NB4 (cell line): Measurements from ENCODE around the gene NPHP4.
"Not testable (repeated sequence)": the region's sequence is repeated elsewhere in the genome, so short reads cannot be mapped to it uniquely, and the experiment has no call there.

Source experiments
- DNase-seq: peaks from one replicate; pipeline ENCODE4 v3.0.0; 2010; ENCODE audit warnings: low read depth
- H3K4me3 ChIP-seq: one replicate; pipeline ENCODE4 v1.5.1; 2011; ENCODE audit warnings: mild to moderate bottlenecking, low read depth, low read length, moderate library complexity
- MYC ChIP-seq: IDR thresholded peaks from 2 replicates; pipeline ENCODE4 v1.6.1; 2011; ENCODE audit warnings: low read depth, low read length
- POLR2A ChIP-seq: IDR thresholded peaks from 2 replicates; pipeline ENCODE4 v1.6.1; 2011; ENCODE audit warnings: mild to moderate bottlenecking; ENCODE audit not compliant: insufficient read length; ENCODE audit errors: extremely low read depth
- TF ChIP-seq, protein P1 (sequence below): IDR thresholded peaks from one replicate; pipeline ENCODE4 v1.5.1; 2012; ENCODE audit warnings: low read depth, low read length
- TF ChIP-seq, protein P2 (sequence below): IDR thresholded peaks from 2 replicates; pipeline ENCODE4 v1.6.1; 2011; ENCODE audit warnings: low read depth, low read length

The NPHP4 gene

DNA sequence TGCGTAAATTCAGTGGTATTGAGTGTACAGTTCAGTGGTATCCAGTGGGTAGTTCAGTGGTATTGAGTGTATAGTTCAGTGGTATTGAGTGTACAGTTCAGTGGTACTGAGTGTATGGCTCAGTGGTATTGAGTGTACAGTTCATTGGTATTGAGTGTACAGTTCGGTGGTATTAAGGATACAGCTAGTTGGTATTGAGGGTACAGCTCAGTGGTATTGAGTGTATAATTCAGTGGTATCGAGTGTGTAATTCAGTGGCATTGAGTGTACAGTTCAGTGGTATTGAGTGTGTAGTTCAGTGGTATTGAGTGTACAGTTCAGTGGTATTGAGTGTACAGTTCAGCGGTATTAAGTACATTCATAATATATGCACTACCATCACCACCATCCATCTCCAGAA is 30.0 kb upstream of the NPHP4 start:
- H3K4me3 ChIP-seq = no peak overlapping the region
- no peak for DNase-seq
- TF ChIP-seq MYC (no peak), POLR2A (no peak)
- TF ChIP-seq, protein P1, sequence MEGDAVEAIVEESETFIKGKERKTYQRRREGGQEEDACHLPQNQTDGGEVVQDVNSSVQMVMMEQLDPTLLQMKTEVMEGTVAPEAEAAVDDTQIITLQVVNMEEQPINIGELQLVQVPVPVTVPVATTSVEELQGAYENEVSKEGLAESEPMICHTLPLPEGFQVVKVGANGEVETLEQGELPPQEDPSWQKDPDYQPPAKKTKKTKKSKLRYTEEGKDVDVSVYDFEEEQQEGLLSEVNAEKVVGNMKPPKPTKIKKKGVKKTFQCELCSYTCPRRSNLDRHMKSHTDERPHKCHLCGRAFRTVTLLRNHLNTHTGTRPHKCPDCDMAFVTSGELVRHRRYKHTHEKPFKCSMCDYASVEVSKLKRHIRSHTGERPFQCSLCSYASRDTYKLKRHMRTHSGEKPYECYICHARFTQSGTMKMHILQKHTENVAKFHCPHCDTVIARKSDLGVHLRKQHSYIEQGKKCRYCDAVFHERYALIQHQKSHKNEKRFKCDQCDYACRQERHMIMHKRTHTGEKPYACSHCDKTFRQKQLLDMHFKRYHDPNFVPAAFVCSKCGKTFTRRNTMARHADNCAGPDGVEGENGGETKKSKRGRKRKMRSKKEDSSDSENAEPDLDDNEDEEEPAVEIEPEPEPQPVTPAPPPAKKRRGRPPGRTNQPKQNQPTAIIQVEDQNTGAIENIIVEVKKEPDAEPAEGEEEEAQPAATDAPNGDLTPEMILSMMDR = no peak
- TF ChIP-seq, protein P2, sequence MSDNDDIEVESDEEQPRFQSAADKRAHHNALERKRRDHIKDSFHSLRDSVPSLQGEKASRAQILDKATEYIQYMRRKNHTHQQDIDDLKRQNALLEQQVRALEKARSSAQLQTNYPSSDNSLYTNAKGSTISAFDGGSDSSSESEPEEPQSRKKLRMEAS = no peak

DNA sequence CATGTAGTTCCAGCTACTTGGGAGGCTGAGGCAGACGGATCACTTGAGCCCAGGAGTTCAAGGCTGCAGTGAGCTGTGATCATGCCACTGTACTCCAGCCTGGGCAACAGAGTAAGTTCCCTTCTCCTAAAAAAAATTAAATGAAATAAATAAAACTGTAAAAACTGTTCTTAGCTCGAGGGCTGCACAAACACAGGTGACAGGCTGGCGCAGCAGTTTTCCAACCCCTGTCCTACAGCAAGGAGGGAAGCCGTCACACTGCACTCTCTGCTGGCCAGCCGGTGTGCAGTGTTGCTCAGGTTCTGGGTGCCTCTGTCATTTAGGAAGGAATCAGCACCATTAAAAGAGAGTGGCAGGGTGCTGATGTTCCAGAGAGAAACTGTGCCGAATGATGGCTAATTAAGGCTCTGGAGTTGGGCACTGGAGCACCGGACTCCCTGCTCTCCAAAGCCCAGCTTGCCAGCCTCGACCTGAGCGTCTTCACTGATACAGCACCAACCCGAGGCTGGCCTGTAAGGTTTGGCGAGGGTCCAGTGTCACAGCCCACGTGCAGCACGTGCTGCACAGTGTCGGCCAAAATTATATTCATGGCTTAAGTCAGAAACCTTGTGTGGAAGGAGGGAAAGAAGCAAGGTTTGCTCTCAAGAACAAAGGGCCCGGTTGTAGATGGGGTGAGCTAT is 27.1 kb upstream of the NPHP4 start:
- no peak for DNase-seq
- TF ChIP-seq, protein P1 = no peak
- TF ChIP-seq POLR2A (no peak), MYC (no peak)
- TF ChIP-seq, protein P2 = no peak
- no peak overlapping the region for H3K4me3 ChIP-seq

DNA sequence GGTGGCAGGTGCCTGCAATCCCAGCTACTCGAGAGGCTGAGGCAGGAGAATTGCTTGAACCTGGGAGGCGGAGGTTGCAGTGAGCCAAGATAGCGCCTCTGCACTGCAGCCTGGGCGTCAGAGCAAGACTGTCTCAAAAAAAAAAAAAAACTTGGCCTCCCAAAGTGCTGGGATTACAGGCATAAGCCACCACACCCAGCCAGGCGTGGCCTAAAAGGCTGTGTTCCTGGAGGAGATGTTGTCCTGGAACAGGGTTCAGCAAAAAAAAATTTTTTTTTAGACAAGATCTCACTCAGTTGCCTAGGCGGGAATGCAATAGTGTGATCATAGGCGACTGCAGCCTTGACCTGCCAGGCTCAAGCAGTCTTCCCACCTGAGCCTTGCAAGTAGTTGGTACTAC is 25.4 kb upstream of the NPHP4 start:
- DNase-seq, H3K4me3 ChIP-seq: not testable (repeated sequence)

DNA sequence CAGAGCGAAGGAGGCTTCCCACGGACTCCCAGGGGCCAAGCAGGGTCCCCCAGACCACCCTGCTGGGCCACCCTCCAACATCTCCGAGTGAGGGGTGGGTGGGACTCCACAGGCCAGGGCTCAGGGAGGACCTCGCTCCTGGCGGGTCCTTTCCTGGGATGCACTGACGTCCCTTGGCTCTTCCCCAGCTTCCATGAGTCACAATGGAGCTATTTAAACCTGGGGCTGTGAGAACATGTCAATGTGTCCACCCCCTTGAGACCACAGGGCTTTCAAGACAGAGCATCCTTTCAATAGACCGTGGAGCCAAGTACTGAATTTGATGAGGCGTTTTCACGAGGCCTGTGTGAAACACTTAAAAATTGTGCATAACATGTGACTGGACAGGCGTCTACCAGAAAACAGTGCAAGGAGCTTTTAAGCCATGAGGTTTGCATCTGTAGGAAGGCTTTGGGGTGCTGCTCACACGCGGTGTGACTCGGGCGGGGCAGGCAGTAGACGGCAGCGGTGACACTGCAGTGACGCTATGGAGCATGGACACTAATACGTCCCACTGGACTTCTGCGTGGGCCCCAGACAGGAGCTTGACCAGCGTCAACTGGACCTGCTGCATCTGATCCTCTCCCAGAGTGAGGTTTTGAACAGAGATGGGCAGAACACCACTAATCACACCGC is 24.1 kb upstream of the NPHP4 start:
- TF ChIP-seq, protein P1 = no peak
- TF ChIP-seq, protein P2 = no peak
- no peak for TF ChIP-seq MYC
- no peak for TF ChIP-seq POLR2A
- DNase-seq = no peak
- no peak overlapping the region for H3K4me3 ChIP-seq

DNA sequence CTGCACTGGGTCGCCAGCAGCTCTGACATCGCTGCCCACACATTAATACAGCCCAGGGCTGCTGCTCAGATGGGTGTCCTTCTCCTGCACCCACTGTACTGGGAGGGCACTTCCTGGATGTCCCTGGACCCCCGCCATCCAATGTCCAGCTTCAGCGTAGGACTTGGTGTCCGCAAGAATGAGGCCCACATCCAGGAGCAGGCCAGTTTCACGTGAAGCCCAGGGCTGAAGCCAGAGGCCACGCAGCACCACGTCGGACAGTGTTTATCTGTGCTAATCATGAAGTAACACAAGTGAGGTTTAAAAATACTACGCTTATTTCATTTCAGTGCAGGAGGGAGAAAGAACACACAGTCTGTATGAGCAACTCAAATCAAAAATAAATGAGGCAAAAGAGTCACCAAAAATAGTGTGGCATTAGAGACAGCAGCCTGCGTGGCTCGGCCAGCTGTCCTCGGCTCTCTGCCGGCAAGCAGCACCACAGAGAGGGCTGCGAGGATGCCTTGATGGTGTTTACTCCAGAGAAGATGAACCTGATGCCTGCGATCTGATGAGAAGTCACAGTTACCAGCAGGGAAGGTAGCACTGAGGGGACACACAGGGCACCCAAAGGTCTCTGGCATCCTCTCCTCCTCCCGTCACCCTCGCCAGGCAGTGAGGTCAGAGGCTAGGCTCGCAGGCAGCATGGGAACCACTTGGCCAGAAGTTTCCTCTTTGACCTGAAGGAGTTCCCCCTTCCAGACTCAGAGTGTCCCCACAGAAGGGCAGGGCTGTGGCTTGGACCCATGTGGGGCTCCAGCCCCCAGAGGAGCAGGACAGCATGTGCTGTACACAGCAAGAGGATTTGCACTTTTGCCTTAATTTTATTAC is 22.1 kb upstream of the NPHP4 start:
- TF ChIP-seq MYC = no peak
- TF ChIP-seq, protein P1 = no peak
- no peak for TF ChIP-seq POLR2A
- TF ChIP-seq, protein P2 = no peak
- peak; percentile 29 for DNase-seq
- no peak overlapping the region for H3K4me3 ChIP-seq

DNA sequence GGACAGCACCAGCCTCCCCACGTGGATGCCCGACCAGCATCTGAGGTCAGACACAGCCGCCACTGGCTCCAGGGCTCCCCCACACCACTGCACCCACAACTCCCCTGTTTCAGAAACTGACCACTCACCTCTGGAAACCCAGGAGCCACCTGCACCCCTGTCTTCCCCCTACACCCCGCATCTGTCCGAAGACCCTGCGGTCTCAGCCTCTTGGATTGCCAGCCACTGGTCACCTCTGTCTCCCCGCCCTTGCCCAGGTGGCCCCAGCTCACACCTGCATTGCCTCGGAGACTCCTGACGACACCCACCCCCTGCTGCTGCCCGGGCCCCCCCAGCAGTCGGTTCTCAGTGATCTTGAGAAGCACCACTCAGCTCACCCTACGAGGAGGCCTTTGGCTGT is 21.3 kb upstream of the NPHP4 start:
- DNase-seq = no peak
- TF ChIP-seq, protein P2 = no peak
- no peak for TF ChIP-seq POLR2A
- TF ChIP-seq MYC = no peak
- TF ChIP-seq, protein P1 = no peak
- no peak overlapping the region for H3K4me3 ChIP-seq
